GM19193 (cell line): ENCODE measurements around the gene TMEM244.

Experiments
- POLR2A ChIP-seq: IDR thresholded peaks from 4 replicates; pipeline ENCODE4 v1.6.1; 2011; ENCODE audit not compliant: insufficient read depth, insufficient read length; ENCODE audit errors: extremely low read depth

Gene TMEM244

GRCh38 chr6:129845696-129846095 lies 15.4 kb downstream of the TMEM244 start:
- TF ChIP-seq POLR2A, result no peak

DNA sequence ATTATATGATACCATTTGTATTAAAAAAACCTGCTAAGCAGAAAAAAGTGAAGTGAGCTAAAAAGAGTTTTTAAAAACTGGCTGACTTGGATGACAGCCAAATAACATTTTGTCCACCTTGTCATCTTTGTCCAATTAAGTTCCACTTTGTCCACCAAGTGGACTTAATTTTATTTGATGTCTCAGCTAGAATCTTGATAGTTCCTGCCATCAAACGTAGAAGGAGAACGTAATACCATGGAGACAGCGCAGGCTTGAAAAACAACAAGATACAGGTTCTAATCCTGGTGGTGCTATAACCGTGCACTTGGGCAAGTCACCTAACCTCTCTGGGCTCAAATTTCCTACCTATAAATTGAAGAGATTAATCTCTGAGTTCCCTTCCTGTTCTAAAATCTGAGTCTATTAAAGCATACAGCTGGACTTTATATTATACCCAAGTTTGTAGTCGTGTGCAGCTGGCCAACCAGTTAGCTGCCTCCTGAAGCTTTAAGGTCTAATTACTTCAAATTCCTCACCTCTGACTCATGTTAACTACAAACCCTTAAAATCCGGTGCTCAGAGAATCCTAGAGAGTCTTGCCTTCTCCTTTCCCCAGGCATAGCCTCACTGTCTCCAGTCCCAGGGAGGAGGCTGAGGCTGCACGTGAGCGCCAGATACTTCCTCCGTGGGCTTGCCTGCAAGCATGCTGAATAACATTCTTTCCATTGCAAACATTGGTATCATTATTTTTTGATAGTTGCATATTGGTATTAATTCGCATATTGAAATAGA lies 16.8 kb downstream of the TMEM244 start:
- no peak for TF ChIP-seq POLR2A

GRCh38 chr6:129843573-129843972 lies 17.5 kb downstream of the TMEM244 start:
- TF ChIP-seq POLR2A, result no peak

GRCh38 chr6:129842881-129843409 lies 18.2 kb downstream of the TMEM244 start:
- TF ChIP-seq POLR2A, result no peak

- no peak for TF ChIP-seq POLR2A
Observed at GRCh38 chr6:129842137-129842536, 19.0 kb downstream of the TMEM244 start.

DNA sequence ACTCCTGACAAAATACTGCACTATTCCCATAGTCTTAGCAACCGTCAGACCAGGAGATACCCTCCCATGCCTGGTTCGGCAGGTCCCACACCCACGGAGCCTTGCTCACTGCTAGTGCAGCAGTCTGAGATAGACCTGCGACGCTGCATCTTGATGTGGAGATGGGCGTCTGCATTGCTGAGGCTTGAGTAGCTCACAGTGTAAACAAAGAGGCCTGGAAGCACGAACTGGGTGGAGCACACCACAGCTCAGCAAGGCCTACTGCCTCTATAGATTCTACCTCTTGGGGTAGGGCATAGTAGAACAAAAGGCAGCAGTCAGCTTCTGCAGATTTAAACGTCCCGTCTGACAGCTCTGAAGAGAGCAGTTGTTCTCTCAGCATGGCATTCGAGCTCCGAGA lies 25.4 kb downstream of the TMEM244 start:
- TF ChIP-seq POLR2A, result no peak

DNA sequence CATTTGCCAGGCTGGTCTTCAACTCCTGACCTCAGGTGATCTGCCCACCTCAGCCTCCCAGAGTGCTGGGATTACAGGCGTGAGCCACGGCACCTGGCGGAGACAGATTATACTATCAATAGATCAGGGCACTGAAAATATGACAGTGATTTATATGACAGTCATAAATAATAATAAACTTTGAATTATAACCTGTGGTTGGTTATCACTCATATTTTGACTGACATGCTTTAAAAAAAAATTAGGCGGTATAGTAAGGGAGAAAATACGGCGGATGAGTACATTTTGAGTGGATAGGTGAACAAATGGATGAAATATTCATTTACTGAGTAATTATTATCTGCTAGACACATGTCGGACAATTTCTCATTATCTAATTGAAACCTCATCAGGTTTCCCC lies 28.8 kb downstream of the TMEM244 start:
- TF ChIP-seq POLR2A, result no peak

GRCh38 chr6:129828229-129828628 lies 32.9 kb downstream of the TMEM244 start:
- no peak for TF ChIP-seq POLR2A

GRCh38 chr6:129818251-129818650 lies 42.9 kb downstream of the TMEM244 start:
- TF ChIP-seq POLR2A, result no peak

GRCh38 chr6:129817821-129818220 lies 43.3 kb downstream of the TMEM244 start:
- no peak for TF ChIP-seq POLR2A

DNA sequence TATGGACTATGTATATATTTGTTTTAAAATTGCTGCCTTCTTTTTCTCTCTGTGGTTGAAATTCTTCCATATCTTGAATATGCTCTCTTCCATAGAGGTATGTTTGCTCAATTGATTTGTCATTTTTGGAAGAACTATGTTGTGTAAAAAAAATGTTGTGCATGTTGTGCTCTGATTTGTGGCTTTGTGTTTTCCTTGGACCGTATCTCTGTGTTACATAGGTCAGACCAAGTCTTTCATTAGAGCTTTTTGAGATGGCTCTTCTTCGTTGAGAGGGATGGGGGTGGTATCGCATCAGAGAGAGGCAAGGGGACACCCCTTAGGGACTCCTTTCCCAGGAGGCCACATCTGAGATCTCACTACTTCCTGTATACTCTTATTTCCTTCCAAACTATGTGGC lies 43.8 kb downstream of the TMEM244 start:
- TF ChIP-seq POLR2A, result no peak

- TF ChIP-seq POLR2A, result no peak
Observed at GRCh38 chr6:129812145-129812777, 48.9 kb downstream of the TMEM244 start.

- no peak for TF ChIP-seq POLR2A
Observed at GRCh38 chr6:129801909-129802308, 59.2 kb downstream of the TMEM244 start.

DNA sequence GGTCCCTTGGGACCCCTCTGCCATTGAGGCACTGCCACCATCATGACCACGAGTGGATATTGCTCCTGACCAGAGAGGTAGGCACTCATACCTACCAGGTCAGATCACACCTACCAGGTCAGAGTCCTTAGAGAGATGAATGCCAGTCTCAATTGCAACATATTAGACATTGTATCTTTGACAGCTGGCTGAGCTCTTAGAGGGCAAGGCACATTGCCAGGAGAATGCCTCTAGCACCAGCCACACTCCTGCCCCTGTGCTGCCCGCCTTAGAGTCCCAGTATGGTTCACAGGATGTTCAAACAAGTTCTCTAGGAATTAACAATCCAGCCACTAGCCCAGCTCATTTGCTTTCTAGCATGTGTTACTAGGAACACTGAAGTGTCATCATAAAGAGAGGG lies 65.9 kb downstream of the TMEM244 start:
- TF ChIP-seq POLR2A, result no peak

- no peak for TF ChIP-seq POLR2A
Observed at GRCh38 chr6:129793447-129793846, 67.7 kb downstream of the TMEM244 start.

- no peak for TF ChIP-seq POLR2A
Observed at GRCh38 chr6:129792049-129792448, 69.1 kb downstream of the TMEM244 start.
